T-helper 1 cell (primary cell): ENCODE measurements around the gene TM4SF20.
"Not testable (repeated sequence)": the region's sequence is repeated elsewhere in the genome, so short reads cannot be mapped to it uniquely, and the experiment has no call there.

Experiments used
- DNase-seq, 5 donors: peaks; one replicate each; pipeline ENCODE4 v3.0.0-alpha.2; 2012 to 2020

TM4SF20 gene

GRCh38 chr2:227398684-227399670 is 19.9 kb upstream of the TM4SF20 start:
- DNase-seq: no peak

DNA sequence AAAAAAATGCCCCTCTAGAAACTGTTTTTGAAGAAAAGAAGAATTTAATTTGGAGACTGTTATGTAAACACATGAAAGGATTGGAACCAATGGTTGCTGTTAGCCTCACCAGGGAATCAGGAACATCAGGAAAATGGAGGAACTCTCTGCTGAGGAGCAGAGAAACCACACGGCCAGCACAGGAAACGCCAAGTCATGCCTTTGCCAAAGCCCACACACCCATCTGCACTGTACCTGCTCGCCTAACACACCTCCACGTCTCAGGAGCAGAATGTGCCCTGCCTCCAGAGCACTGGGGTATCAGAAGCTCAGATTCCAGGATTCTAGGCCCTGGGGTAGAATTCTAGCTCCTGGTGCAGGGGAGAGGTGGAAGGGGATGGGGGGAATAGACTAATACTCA is 18.5 kb upstream of the TM4SF20 start:
- DNase-seq: no peak

DNA sequence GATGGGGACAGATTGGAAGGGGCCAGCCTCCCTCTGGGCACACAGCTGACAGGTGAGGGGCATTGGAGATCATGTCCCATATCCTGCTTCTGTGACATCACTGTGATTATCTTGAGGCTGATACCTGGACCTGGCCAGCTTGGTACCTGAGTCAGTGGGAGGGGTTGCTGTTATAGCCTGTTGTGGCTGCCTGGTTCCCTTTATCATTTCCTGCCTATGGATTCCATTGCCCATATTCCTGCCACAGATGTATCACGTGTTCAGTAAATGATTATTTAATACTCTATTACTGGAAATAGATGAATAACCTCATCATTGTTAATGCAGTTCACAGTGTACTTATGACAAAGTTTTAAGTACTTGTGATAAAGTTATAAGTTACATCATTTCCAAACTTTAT is 16.4 kb upstream of the TM4SF20 start:
- no peak for DNase-seq

DNA sequence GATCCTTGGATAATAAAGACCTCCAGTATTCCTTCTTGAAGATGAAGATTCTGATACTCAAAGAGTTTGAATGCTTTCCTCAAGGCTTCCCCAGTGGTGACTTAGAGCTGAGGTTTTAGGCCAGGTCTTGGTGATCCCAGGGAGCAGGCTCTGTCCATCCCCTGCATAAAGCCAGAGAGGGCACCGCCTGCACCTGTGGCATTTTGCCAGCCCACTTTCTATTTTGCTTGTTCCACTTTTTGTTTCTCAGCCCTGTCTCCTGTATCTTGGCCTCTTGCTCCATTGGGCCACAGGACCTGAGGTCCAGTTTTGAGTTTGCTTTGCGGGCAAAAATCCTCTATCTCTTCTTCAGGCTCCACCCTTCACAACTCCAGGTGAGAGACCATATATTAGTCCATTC is 15.3 kb upstream of the TM4SF20 start:
- DNase-seq: no peak

GRCh38 chr2:227390468-227391256 is 11.6 kb upstream of the TM4SF20 start:
- no peak for DNase-seq

DNA sequence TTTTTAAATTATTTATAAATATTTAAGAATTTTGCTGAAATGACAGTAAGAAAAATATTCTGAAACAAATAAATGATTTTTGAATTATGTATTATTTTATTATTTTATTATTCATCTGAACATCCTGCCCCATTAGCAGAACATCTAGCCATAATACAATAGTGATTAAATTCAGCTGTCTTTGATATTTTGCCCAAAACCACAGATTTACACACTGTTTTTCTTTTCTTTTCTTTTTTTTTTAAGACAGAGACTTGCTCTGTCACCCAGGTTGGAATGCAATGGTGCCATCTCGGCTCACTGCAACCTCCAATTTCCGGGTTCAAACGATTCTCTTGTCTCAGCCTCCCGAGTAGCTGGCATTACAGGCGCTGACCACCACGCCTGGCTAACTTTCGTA is 10.6 kb upstream of the TM4SF20 start:
- no peak for DNase-seq

GRCh38 chr2:227389231-227389630 is 10.1 kb upstream of the TM4SF20 start:
- no peak for DNase-seq

GRCh38 chr2:227388537-227389011 is 9.5 kb upstream of the TM4SF20 start:
- DNase-seq: no peak

DNA sequence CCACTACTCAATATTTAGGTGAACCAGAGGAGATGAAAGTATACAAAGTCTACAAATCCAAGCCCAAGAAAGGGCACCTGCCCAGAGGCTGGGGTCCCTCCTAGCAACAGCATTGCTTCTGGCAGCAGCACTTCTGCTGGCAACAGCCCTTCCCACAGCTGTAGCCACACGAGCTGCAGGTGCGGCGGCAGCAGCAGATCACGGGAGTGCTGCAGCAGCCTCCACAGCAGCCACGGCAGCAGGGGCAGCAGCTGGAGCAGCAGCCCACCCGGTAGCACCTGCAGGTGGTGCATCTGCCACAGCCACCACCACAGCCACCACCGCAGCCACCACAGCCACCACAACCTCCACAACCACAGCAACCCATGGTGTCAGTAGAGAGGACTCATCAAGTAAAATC is 8.5 kb upstream of the TM4SF20 start, which contains the start of gene SCYGR1:
TSS of gene SCYGR1 (minus strand) at position 367 of the 400 bp plus-strand sequence. CDS start at position 367, 0 bp downstream.
- not testable (repeated sequence) for DNase-seq

DNA sequence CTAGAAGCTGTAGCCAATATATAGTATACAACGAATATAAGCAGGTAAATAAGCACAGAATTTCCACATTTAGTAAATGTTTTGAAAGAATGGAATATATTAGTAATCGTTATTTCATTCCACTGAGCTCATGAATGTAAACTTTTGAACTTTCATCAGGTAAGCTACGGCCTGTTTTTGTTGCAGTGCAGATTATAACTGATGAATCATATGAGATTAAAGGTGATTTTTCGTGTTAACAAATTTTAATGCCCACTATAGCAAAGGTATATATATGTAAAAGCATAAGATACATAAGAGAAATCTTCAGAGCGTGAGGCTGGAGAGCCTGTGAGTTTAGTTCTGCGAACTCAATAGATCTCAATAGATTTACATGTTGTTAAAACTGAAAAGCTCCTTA is 7.5 kb upstream of the TM4SF20 start:
- no peak for DNase-seq

- no peak for DNase-seq
Measured at GRCh38 chr2:227383686-227384085, 4.6 kb upstream of the TM4SF20 start.

DNA sequence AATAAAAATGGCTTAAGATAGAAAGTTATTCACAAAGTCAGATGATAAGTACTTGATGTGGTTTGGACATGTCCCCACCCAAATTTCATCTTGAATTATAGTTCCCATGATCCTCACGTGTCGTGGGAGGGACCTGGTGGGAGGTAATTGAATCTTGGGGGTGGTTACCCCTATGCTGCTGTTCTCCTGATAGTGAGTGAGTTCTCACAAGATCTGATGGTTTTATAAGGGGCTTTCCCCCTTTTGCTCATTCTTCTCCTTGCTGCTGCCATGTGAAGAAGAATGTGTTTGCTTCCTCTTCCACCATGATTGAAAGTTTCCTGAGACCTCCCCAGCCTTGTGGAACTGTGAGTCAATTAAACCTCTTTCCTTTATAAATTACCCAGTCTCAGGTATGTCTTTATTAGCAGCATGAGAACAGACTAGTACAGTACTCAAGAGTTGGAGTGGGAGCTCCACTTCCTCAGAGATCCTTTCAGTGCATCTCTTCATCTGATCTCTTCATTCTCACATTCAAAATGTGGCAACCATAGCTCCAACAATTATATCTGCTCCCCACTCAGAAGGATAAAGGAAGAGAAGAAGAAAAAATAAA is 3.2 kb upstream of the TM4SF20 start:
- not testable (repeated sequence) for DNase-seq

GRCh38 chr2:227378371-227378782 is 729 bp downstream of the TM4SF20 start:
- no peak for DNase-seq

DNA sequence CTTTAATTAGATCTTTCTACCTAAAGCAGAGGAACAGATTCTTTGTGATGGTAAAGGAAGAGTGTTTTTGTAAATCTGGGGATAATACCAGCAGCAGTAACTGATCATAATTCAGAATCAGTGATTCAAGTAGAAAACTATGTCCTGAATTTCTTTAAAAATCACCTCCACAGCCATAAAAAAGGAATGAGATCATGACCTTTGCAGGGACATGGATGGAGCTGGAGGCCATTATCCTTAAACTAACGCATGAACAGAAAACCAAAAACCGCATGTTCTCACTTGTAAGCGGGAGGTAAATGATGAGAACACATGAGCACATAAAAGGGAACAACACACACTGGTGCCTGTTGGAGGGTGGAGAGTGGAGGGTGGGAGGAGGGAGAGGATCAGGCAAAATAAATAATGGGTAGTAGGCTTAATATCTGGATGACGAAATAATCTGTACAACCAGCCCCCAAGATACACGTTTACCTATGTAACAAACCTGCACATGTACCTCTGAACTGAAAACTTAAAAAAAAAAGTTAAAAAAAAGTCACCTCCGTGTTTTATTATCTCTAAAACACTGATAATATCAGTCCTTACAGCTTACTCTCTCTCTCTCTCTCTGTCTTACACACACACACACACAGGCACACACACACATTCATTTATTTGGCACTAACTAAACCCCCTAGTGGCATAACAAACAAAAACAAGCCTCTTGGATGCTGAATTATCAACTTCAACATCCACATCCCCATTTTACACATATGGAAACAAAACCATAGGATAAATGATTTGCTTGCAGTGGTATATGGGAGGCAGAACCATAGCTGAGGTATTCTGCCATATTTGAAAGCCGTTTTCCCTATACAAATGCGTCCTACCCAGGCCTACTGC is 1.4 kb downstream of the TM4SF20 start:
- no peak for DNase-seq

GRCh38 chr2:227376656-227377396 is 2.3 kb downstream of the TM4SF20 start:
- DNase-seq: no peak

GRCh38 chr2:227374158-227374557 is 4.9 kb downstream of the TM4SF20 start:
- peak in 1 of 5 donors; percentile 39 for DNase-seq

- no peak for DNase-seq
Measured at GRCh38 chr2:227373389-227373788, 5.7 kb downstream of the TM4SF20 start.

GRCh38 chr2:227370791-227371312 is 8.3 kb downstream of the TM4SF20 start:
- DNase-seq: no peak

GRCh38 chr2:227370092-227370491 is 9.0 kb downstream of the TM4SF20 start:
- no peak for DNase-seq

- DNase-seq: no peak
Measured at GRCh38 chr2:227368574-227368973, 10.5 kb downstream of the TM4SF20 start.

DNA sequence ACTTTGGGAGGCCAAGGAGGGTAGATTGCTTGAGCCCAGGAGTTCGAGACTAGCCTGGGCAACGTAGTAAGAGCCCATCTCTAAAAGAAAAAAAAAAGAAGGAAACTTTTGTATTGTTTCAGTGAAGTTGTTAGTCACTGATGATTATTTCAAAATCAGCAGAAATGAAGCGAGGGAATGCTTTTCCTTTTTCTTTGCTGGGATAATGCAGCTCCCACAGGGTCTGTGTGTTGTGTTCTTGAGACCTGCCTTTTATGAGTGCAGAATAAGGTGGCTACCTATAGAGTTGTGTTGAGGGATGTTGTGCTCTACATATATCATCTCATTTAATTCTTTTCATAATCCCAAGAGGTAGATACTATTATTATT is 11.7 kb downstream of the TM4SF20 start:
- no peak for DNase-seq
